ENCODE results near the gene OTUD1. TPM values are rescaled to one million over a fixed set of nuclear protein-coding genes. Genes with fewer than 3 reads are reported as not detected.

Gene OTUD1
- total and polyA plus RNA-seq, 2 of the 4 experiments (the other 2 are of a cell fraction): 1.3 to 1.4 TPM

- no peak overlapping the region for H3K27ac ChIP-seq (ENCODE audit: insufficient read depth, low read length)
- H2BK20ac ChIP-seq (ENCODE audit: low read depth, low read length): no peak overlapping the region
- no peaks in the 10 kb centered on the region for H3K36me3 ChIP-seq (ENCODE audit: control insufficient read depth, insufficient read depth, low read length)
- no peak overlapping the region for H2BK120ac ChIP-seq (ENCODE audit: low read depth, low read length)
- no peak overlapping the region for H3K23ac ChIP-seq (ENCODE audit: low read depth, low read length)
- CTCF ChIA-PET: no interaction called here
- no peak overlapping the region for H4K8ac ChIP-seq (ENCODE audit: low read depth in 2 of 2, low read length in 2 of 2)
- H4K91ac ChIP-seq (ENCODE audit: insufficient read depth, low read depth, low read length): no peak overlapping the region
- no peaks in the 10 kb centered on the region; the same call in 1 of the 2 replicates for H3K4me1 ChIP-seq (ENCODE audit: control insufficient read depth, insufficient read depth, low read length)
- ATAC-seq (ENCODE audit: low read depth): no peak
- BruUV-seq (replicated peaks): no TSS peak
- H3K56ac ChIP-seq (ENCODE audit: extremely low read depth, insufficient read depth, low read length): no peak overlapping the region
- dilution Hi-C loops (cut with HindIII; ENCODE audit: low sequenced_read_pairs, unreplicated experiment) (no loop called here), in situ Hi-C loops (cut with MboI; ENCODE audit: low sequenced_read_pairs) (no loop called here), intact Hi-C loops (cut with micrococcal nuclease) (no loop called here)
- peaks cover 7% of the 10 kb centered on the region; the same call in 1 of the 2 replicates for H3K27me3 ChIP-seq (ENCODE audit: control insufficient read depth, insufficient read depth, low read length)
- no peak for DNase-seq
- TF ChIP-seq SMC3 (IDR thresholded peaks at IDR 0.05; ENCODE audit: low read depth, low read length) (no peak), BHLHE40 (IDR thresholded peaks at IDR 0.05; ENCODE audit: low read depth, low read length) (no peak), POLR2A (IDR thresholded peaks at IDR 0.05; ENCODE audit: low read depth, low read length) (no peak), MAZ (IDR thresholded peaks at IDR 0.05; ENCODE audit: borderline replicate concordance, low read depth, low read length) (no peak), CEBPB (IDR thresholded peaks at IDR 0.05; ENCODE audit: low read depth, low read length) (no peak), USF2 (IDR thresholded peaks at IDR 0.05; ENCODE audit: low read depth, low read length) (no peak), FOS (IDR thresholded peaks at IDR 0.05; ENCODE audit: low read depth, low read length) (no peak), MXI1 (IDR thresholded peaks at IDR 0.05; ENCODE audit: borderline replicate concordance, low read depth, low read length) (no peak), CTCF (conservative IDR thresholded peaks at IDR 0.05; ENCODE audit: low read depth, low read length) (no peak), RAD21 (IDR thresholded peaks at IDR 0.05; ENCODE audit: low read length) (no peak), ELK1 (IDR thresholded peaks at IDR 0.05; ENCODE audit: borderline replicate concordance, low read depth, low read length) (no peak), RCOR1 (IDR thresholded peaks at IDR 0.05; ENCODE audit: insufficient replicate concordance, low read length) (no peak), CHD1 (IDR thresholded peaks at IDR 0.05; ENCODE audit: low read depth, low read length) (no peak), RFX5 (IDR thresholded peaks at IDR 0.05; ENCODE audit: low read depth, low read length) (no peak)
- H2AK5ac ChIP-seq (ENCODE audit: low read depth, low read length): no peak overlapping the region
- no peak overlapping the region for H2AFZ ChIP-seq (replicated peaks; ENCODE audit: low read length, poor library complexity)
- WGBS, 2 experiments (ENCODE audit: extremely low coverage in 2 of 2, insufficient read length in 1 of 2): no CpG with 5 or more reads among the region's 1 CpG
- no peak overlapping the region for H3K18ac ChIP-seq (ENCODE audit: low read depth, low read length)
- H3K4me2 ChIP-seq (ENCODE audit: low read depth, low read length): no peak overlapping the region
- H2AK9ac ChIP-seq (replicated peaks; ENCODE audit: low read depth, low read length, poor library complexity): no peak overlapping the region
- POLR2A ChIA-PET (ENCODE audit: unreplicated experiment): no interaction called here
- H2BK5ac ChIP-seq (ENCODE audit: low read depth, low read length, poor library complexity, severe bottlenecking): no peak overlapping the region
- H3K9me1 ChIP-seq (ENCODE audit: insufficient read depth, low read length): no peaks in the 10 kb centered on the region
- no peak overlapping the region for H4K5ac ChIP-seq (ENCODE audit: low read depth, low read length)
- no peaks in the 10 kb centered on the region for H4K20me1 ChIP-seq (ENCODE audit: insufficient read depth, low read length)
- H2BK15ac ChIP-seq (ENCODE audit: low read depth, low read length): no peak overlapping the region
- no peak overlapping the region for H3K4ac ChIP-seq (ENCODE audit: low read depth, low read length)
- no peak overlapping the region for H3K14ac ChIP-seq (replicated peaks; ENCODE audit: low read depth, low read length)
- H3K79me1 ChIP-seq (ENCODE audit: low read depth in 1 of 2, low read length in 2 of 2): no peaks in the 10 kb centered on the region
- H3K9ac ChIP-seq (ENCODE audit: low read depth, low read length): no peak overlapping the region
- no peaks in the 10 kb centered on the region for H3K9me3 ChIP-seq (ENCODE audit: control insufficient read depth, insufficient read depth, low read length)
- H3K4me3 ChIP-seq (ENCODE audit: insufficient read depth, low read depth, low read length): no peak overlapping the region
These were observed 21.6 kb upstream of the OTUD1 start for GRCh38 chr10:23417254-23417653.

Data from IMR-90 (cell line).